HG03521 (cell line): ENCODE data around the gene TDRD7.
"Not testable (repeated sequence)": the region's sequence is repeated elsewhere in the genome, so short reads cannot be mapped to it uniquely, and the experiment has no call there.

Source experiments
- ATAC-seq: cut with Tn5 transposase; IDR thresholded peaks from one replicate; pipeline ENCODE4 v1.9.1; 2021; ENCODE audit warnings: mild to moderate bottlenecking, moderate library complexity; ENCODE audit not compliant: unreplicated experiment

Gene TDRD7

GRCh38 chr9:97425973-97426336 is 14.1 kb downstream of the TDRD7 start:
- no peak for ATAC-seq

DNA sequence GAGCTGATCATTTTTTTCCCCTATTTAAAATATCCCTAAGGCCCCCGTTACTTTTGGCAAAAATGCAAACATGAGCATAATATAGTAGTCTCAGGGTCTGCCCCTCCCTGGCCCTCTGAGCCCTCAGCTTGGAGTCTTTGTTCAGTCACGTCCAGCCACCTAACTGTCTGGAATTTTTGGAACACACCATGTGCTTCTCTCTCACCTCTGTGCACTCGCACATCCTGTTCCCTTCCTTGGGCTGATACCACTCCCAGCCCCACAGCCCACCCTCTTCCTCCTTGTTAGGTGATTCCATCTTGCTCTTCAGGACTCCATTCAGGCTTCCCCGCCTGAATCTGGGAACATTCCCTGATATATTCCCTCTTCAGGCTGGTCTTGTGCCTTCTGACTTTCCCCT is 16.0 kb downstream of the TDRD7 start:
- no peak for ATAC-seq

DNA sequence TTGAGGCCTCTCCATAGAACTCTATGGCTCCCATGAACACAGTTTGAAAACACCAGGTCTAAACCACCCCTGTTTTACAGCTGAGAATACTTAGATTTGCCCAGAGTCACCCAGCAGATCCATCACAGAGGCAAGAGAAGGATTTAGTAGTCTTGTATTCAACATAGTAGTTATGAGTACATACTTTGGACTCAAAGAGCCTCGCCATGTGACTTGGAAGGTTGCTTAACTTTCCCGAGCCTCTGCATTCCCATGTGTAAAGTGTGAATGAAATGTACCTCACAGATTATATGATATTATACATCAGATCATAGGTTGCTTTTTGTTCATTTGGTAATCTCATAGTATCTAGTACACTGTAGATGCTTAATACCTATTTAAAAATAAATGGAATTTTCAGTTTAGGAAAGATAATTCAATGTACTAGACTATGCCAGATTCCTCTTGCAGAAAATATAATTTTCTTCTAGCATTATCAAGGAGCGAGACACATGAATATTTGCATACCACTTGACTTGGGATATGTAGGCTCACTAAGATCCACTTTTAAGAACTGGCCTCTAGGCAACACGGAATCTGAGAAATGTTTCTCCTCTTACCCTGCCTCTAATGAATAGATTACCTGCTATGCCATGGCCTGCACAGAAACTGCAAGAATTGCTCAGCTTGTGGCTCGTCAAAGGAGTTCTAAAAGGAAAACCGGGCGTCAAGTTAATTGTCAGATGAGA is 18.6 kb downstream of the TDRD7 start:
- no peak for ATAC-seq

- no peak for ATAC-seq
Measured at GRCh38 chr9:97431044-97431441, 19.1 kb downstream of the TDRD7 start.

GRCh38 chr9:97431549-97432143 is 19.8 kb downstream of the TDRD7 start:
- no peak for ATAC-seq

- ATAC-seq = no peak
Measured at GRCh38 chr9:97437051-97437600, 25.2 kb downstream of the TDRD7 start.

- ATAC-seq = no peak
Measured at GRCh38 chr9:97438257-97438656, 26.4 kb downstream of the TDRD7 start.

DNA sequence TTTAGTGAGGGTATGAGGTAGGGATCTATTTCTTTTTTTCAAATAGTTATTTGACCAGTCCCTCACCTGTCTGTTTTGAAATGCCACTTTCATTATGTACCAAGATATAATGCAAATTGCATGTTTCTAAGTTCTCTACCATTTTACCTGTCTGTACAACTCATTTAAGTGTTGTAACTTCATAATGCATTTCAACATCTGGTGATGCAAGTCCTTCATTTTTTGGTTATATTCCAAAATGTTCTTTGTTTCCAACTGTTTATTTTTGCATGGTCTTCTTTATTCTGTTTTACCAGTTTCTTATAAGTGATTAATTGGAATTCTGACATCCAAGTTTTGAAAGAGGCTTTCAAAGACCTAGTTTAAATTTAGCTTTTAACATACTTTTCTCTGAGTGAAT is 26.8 kb downstream of the TDRD7 start:
- no peak for ATAC-seq

- ATAC-seq = no peak
Measured at GRCh38 chr9:97440160-97440559, 28.3 kb downstream of the TDRD7 start.

DNA sequence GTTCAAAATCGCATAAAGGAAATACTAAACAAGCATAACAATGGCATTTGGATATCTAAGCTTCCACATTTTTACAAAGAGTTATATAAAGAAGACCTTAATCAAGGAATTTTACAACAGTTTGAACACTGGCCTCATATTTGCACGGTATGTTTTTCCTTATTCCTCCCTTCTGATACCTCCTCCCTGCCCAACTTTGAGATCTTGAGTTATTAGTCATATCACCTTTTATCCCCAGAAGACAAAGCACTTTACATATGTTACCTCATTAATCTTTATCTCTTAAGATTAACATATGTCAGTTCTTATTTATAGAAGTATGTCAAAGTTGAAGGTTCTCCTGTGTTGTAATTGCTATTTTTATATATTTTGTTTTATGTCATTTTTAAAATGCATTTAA is 29.8 kb downstream of the TDRD7 start:
- ATAC-seq = no peak

DNA sequence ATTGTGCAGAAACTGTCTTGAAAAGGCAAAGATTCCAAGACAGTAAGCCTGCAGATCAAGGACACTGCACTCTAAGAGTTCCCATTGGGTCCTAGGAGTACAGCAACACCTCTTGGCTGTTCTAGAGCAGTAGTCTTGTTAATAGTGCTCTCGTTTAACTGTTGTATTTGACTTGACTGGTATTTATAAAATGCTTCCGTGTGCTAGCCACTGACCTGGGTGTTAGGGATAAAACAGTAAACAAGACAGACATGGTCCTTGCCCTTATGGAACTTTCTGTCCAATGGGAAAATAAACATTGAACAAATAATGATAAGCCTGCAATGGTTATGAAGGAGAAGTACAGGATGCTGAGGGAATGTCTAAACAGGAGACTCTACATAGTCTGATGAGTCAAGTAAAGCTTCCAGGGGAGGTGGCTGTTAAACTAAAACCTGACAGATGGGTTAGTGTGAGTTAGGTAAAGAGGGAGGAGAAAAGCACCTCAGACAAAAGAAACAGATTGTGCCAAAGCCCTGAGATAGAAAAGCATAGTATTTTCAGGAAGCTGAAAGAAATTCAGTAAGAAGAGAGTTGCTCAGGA is 33.3 kb downstream of the TDRD7 start:
- ATAC-seq = no peak

DNA sequence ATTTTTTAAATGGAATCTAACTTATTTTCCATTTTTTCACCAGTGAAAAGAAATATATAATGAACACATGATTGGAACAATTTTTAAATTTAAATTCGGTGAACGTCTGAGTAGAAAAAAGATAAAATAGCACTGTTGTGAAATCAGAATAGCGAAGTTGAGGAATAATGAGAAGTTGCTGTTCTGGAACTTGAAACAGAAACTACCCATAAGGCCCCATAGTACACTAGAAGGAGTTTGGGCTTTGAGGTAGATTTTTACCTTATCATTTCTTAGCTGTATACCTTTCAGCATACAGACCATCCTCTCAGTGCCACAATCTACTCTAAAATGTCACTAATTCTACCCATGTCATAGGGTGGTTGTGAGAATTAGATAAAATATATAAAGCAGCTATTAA is 35.1 kb downstream of the TDRD7 start:
- ATAC-seq = no peak

DNA sequence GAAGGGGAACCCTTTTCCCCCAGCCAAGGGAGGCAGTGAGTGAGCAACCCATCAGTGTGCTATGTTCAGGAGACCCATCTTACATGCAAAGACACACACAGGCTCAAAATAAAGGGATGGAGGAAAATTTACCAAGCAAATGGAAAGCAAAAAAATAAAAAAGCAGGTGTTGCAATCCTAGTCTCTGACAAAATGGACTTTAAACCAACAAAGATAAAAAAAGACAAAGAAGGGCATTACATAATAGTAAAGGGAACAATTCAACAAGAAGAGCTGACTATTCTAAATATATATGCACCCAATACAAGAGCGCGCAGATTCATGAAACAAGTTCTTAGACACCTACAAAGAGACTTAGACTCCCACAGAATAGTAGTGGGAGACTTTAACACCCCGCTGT is 41.7 kb downstream of the TDRD7 start:
- not testable (repeated sequence) for ATAC-seq

DNA sequence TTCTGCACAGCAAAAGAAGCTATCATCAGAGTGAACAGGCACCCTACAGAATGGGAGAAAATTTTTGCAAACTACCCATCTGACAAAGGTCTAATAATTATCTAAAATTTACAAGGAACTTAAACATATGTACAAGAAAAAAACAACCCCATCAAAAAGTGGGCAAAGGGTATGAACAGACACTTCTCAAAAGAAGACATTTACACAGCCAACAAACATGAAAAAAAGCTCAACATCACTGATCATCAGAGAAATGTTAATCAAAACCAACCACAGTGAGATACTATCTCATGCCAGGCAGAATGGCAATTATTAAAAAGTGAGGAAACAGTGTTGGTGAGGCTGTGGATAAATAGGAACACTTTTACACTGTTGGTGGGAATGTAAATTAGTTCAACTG is 44.9 kb downstream of the TDRD7 start:
- not testable (repeated sequence) for ATAC-seq

- ATAC-seq = no peak
Measured at GRCh38 chr9:97459326-97459725, 47.4 kb downstream of the TDRD7 start.

- ATAC-seq = no peak
Measured at GRCh38 chr9:97462159-97462558, 50.3 kb downstream of the TDRD7 start.

DNA sequence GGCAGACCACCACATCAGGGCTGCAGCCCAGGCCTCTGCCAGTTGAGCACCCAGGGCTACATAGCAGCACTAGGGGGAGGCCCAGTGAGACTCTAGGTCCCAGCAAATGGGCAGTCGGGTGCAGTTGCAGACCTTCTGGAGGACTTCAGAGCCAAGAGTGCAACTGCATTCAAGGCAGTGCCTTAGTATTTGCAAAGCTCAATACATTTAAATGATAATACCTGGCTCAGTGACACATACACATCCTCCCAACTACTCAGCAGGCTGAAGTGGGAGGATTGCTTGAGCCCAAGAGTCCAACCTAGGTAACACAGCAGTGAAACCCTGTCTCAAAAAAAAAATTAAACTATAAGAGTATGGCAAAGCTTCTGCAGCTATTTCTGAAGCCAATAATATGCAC is 51.0 kb downstream of the TDRD7 start:
- no peak for ATAC-seq

- ATAC-seq = peak; percentile 68
Measured at GRCh38 chr9:97468658-97469448, 57.0 kb downstream of the TDRD7 start.

DNA sequence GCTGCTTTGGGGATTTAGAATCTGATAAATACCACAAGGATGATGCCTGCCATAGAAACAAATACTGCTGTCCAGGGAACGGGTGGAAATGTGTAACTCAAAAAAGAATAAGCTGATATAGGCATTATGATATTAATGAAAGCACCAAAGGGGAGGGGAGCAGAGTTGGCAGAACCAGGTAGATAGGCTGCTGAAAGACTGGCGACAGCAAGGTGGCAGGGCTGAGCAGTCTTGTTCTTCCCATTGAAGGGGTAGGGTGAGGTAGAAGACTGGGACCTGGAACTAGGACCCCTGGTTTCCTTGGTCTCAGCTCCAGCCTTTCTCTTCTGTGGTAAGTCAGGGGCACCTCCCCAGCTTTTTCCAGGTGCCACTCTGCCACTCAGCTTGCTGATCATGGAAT is 58.2 kb downstream of the TDRD7 start:
- no peak for ATAC-seq

GRCh38 chr9:97473717-97474116 is 61.8 kb downstream of the TDRD7 start:
- ATAC-seq = no peak

DNA sequence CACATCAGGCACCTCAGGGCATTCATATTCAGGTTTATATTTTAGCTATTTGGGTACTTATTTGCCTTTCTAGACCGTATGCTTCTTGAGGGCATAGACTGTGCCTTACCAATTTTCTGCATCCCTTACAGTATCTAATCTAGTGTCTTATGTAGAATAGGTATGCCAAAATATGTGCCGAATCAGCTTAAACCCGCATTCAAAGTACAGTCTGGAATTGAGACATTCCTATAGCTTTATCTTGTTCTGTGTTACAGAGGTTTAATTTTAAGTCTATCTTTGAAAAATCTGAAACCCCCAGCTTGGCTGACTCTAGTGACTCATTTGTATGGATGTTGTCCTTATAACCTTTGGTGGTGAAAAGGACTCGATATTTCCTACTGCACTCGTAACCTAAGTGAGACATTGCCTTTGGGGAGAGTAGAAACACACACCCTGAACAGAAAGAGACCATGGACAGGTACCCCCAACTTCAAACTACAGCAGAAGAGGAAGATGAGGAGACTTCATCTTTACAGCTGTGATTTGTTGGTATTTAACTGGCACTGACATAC is 62.6 kb downstream of the TDRD7 start:
- ATAC-seq = no peak
